ENCODE data around the gene XRN2. TPM values are rescaled to one million over a fixed set of nuclear protein-coding genes. Genes with fewer than 3 reads are reported as not detected.

Gene XRN2
- total RNA-seq, 2 donors from 2014 or later, result 39.0 to 41.8 TPM

DNA sequence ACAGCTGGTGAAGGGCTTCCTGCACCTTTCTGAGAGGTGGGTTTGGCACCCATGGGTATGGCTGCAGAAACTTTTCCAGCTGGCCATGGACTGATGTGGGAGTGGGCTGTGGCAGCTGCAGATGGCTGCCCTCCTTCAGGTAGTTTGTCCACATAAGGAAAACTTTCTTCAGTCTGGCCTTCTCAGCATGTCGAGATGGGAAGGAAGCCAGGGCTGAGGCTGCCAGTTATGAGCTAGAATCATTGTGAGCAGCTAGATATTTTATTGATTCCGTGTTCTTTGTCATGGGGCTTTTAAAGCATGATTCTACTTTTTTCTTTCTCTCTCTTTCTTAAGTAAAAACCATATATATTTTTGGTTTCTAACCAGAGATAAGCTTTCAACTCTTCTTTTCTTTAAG is 77.6 kb downstream of the XRN2 start:
- no peak for DNase-seq
- TF ChIP-seq, protein P1, sequence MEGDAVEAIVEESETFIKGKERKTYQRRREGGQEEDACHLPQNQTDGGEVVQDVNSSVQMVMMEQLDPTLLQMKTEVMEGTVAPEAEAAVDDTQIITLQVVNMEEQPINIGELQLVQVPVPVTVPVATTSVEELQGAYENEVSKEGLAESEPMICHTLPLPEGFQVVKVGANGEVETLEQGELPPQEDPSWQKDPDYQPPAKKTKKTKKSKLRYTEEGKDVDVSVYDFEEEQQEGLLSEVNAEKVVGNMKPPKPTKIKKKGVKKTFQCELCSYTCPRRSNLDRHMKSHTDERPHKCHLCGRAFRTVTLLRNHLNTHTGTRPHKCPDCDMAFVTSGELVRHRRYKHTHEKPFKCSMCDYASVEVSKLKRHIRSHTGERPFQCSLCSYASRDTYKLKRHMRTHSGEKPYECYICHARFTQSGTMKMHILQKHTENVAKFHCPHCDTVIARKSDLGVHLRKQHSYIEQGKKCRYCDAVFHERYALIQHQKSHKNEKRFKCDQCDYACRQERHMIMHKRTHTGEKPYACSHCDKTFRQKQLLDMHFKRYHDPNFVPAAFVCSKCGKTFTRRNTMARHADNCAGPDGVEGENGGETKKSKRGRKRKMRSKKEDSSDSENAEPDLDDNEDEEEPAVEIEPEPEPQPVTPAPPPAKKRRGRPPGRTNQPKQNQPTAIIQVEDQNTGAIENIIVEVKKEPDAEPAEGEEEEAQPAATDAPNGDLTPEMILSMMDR (IDR thresholded peaks at IDR 0.05), result no peak
- no peaks in the 10 kb centered on the region for H3K4me1 ChIP-seq
- no peak overlapping the region for H3K9ac ChIP-seq (ENCODE audit: low read depth in 2 of 2, low read length in 2 of 2)
- no peak overlapping the region for H3K27ac ChIP-seq
- H3K9me3 ChIP-seq, result no peaks in the 10 kb centered on the region
- no peaks in the 10 kb centered on the region for H3K36me3 ChIP-seq
- no peak overlapping the region for H3K4me3 ChIP-seq
- intact Hi-C loops (cut with DNase I), result no loop called here
- no peaks in the 10 kb centered on the region for H3K27me3 ChIP-seq

DNA sequence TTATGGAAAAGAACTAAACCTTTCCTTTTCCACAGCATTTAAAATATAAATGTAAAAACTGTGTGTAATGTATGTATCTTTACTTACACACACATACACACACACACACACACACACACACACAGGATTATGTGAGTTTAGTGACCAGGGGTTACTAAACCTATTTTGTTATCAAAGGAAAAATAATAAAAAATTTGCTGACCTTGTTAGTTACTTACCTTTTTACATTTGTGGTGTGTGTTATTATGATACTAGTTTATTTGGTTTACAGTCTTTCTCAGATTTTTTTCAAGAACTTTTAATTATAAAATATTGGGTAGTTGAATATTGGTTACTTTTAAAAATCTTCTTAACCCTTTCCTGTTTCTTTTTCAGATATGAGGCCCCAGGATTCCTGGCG is 78.5 kb downstream of the XRN2 start:
- Histone ChIP-seq H3K9ac (ENCODE audit: low read depth in 2 of 2, low read length in 2 of 2) (no peak overlapping the region), H3K36me3 (no peaks in the 10 kb centered on the region), H3K27me3 (no peaks in the 10 kb centered on the region), H3K27ac (no peak overlapping the region), H3K4me3 (no peak overlapping the region), H3K4me1 (no peaks in the 10 kb centered on the region), H3K9me3 (no peaks in the 10 kb centered on the region)
- intact Hi-C loops (cut with DNase I), result no loop called here
- TF ChIP-seq, protein P1 (IDR thresholded peaks at IDR 0.05), result no peak
- DNase-seq, result no peak

DNA sequence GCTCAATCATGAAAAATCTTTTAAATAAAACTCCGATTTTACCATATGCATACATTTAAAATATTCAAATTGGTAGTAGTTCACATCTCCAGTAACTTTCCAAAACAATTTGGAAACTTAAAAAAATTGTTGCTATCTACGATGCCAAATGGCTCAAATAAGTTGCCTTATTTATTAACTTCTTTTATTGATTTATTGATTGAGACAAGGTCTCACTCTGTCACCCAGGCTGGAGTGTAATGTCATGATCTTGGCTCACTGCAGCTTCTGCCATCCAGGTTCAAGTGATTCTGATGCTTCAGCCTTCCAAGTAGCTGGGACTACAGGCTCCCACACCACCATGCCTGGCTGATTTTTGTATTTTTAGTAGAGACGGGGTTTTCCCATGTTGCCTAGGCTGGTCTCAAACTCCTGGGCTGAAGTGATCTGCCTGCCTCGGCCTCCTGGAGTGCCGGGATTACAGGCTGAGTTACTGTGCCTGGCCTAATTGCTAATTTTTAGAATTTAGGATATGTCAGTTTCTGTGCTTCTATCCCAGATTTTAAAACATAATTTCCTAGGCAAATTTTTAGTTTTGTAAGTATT is 81.3 kb downstream of the XRN2 start:
- Histone ChIP-seq H3K4me3 (no peak overlapping the region), H3K36me3 (no peaks in the 10 kb centered on the region), H3K4me1 (no peaks in the 10 kb centered on the region), H3K27ac (no peak overlapping the region), H3K27me3 (no peaks in the 10 kb centered on the region), H3K9ac (ENCODE audit: low read depth in 2 of 2, low read length in 2 of 2) (no peak overlapping the region), H3K9me3 (no peaks in the 10 kb centered on the region)
- TF ChIP-seq, protein P1 (IDR thresholded peaks at IDR 0.05), result no peak
- intact Hi-C loops (cut with DNase I), result no loop called here
- no peak for DNase-seq

DNA sequence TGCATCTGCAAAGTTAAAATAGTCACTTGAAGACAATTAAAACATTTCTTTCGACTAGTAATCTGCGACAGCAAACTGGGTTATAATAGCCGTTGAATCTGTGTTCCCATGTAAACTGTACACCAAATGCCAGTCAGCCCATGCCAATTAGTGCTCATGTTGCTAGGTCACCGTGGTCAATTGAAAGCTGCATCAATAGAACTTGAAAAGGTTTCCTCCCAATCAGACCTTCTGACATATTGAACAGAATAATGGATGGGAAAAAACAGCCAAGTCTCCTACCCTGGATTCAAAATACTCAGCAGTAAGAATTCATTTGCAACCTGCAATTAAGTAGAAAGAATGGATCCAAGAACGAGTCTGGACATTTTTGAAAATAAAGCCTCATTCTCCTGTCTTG is 83.0 kb downstream of the XRN2 start:
- TF ChIP-seq, protein P1 (IDR thresholded peaks at IDR 0.05), result no peak
- intact Hi-C loops (cut with DNase I), result no loop called here
- no peak overlapping the region for H3K9ac ChIP-seq (ENCODE audit: low read depth in 2 of 2, low read length in 2 of 2)
- no peaks in the 10 kb centered on the region for H3K27me3 ChIP-seq
- DNase-seq, result no peak
- H3K4me3 ChIP-seq, result no peak overlapping the region
- H3K27ac ChIP-seq, result no peak overlapping the region
- no peaks in the 10 kb centered on the region for H3K36me3 ChIP-seq
- H3K9me3 ChIP-seq, result no peaks in the 10 kb centered on the region
- no peaks in the 10 kb centered on the region for H3K4me1 ChIP-seq

DNA sequence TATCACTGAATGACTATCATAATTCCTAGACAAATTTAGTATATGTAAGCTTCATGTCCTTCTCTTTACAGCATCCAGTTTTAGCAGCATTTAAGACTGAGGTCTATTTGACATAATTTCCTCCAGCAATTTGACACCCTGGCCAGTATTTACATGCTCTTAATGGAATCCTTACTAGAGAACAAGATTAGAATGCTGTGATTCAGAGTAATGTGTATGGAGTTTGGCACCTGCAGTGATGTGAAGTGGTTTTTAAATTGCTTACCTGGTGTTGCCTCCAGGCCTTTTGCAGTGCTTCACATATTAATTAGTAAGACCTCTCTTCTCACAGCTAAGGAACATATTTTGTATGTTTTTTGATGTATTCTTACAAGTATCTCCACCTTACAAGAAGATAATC is 84.4 kb downstream of the XRN2 start:
- H3K9me3 ChIP-seq, result no peaks in the 10 kb centered on the region
- intact Hi-C loops (cut with DNase I), result no loop called here

More for the DNA sequence above, 84.4 kb downstream of the XRN2 start:
- TF ChIP-seq, protein P1 (IDR thresholded peaks at IDR 0.05), result no peak
- Histone ChIP-seq H3K4me1 (no peaks in the 10 kb centered on the region), H3K27me3 (peaks cover 13% of the 10 kb centered on the region), H3K36me3 (no peaks in the 10 kb centered on the region), H3K4me3 (no peak overlapping the region), H3K9ac (ENCODE audit: low read depth in 2 of 2, low read length in 2 of 2) (no peak overlapping the region), H3K27ac (no peak overlapping the region)
- DNase-seq, result no peak
